GM10266 (cell line): ENCODE results near the gene ZNF324.
"Not testable (repeated sequence)": the region's sequence is repeated elsewhere in the genome, so short reads cannot be mapped to it uniquely, and the experiment has no call there.

Experiments
- DNase-seq: peaks from one replicate; pipeline ENCODE4 v3.0.0; 2012; ENCODE audit errors: extremely low spot score
- CTCF ChIP-seq: IDR thresholded peaks from 2 replicates; pipeline ENCODE4 v1.5.1; 2012; ENCODE audit warnings: mild to moderate bottlenecking, low read depth; ENCODE audit not compliant: control insufficient read depth, insufficient read depth; ENCODE audit errors: missing control alignments

Gene ZNF324

GRCh38 chr19:58466760-58467589, at the start of gene ZNF324:
Gene ZNF324 (plus strand): TSS chr19:58467080. CDS start chr19:58469186, 2,106 bp downstream.
- TF ChIP-seq CTCF, result peak; percentile 17
- DNase-seq, result peak; percentile 99

- no peak for TF ChIP-seq CTCF
- no peak for DNase-seq
Observed at GRCh38 chr19:58428617-58429016, 38.3 kb upstream of the ZNF324 start.

- no peak for DNase-seq
- no peak for TF ChIP-seq CTCF
Observed at GRCh38 chr19:58429745-58430144, 37.1 kb upstream of the ZNF324 start.

GRCh38 chr19:58434217-58434616, 32.7 kb upstream of the ZNF324 start:
- no peak for DNase-seq
- TF ChIP-seq CTCF, result no peak

GRCh38 chr19:58439576-58440554, 27.0 kb upstream of the ZNF324 start, which contains the start of gene ZNF132:
Gene ZNF132 (minus strand): TSS chr19:58440153. CDS start chr19:58439821, 332 bp downstream.
- peak; percentile 94 for DNase-seq
- no peak for TF ChIP-seq CTCF

- no peak for TF ChIP-seq CTCF
- no peak for DNase-seq
Observed at GRCh38 chr19:58440556-58440955, 26.3 kb upstream of the ZNF324 start.

GRCh38 chr19:58442986-58443385, 23.9 kb upstream of the ZNF324 start:
- not testable (repeated sequence) for DNase-seq

- not testable (repeated sequence) for DNase-seq
Observed at GRCh38 chr19:58448860-58449259, 18.0 kb upstream of the ZNF324 start.

GRCh38 chr19:58449980-58450379, 16.9 kb upstream of the ZNF324 start:
- not testable (repeated sequence) for DNase-seq
